Neuronal stem cell (in vitro differentiated cells): ENCODE data around the gene THRA.

Experiments
- DNase-seq: peaks from one replicate; pipeline ENCODE4 v3.0.0-alpha.2; 2013; ENCODE audit warnings: low spot score
- H2AFZ ChIP-seq: one replicate; pipeline ENCODE4 v1.6.1; 2013; ENCODE audit warnings: mild to moderate bottlenecking, low read length, inconsistent platforms
- H2AK5ac ChIP-seq: 2 replicates; pipeline ENCODE4 v1.6.1; 2013; ENCODE audit warnings: low read depth, mild to moderate bottlenecking, inconsistent platforms, low read length, moderate library complexity, mixed read lengths
- H2BK120ac ChIP-seq: 2 replicates; pipeline ENCODE4 v1.6.1; 2013; ENCODE audit warnings: low read depth, mild to moderate bottlenecking, inconsistent platforms, low read length, moderate library complexity, mixed read lengths
- H2BK12ac ChIP-seq: one replicate; pipeline ENCODE4 v1.6.1; 2013; ENCODE audit warnings: low read length, inconsistent platforms
- H2BK15ac ChIP-seq: 2 replicates; pipeline ENCODE4 v1.6.1; 2013; ENCODE audit warnings: mild to moderate bottlenecking, low read length, inconsistent platforms, mixed read lengths
- H2BK5ac ChIP-seq: one replicate; pipeline ENCODE4 v1.6.1; 2013; ENCODE audit warnings: inconsistent platforms, mild to moderate bottlenecking, low read length, moderate library complexity
- H3K14ac ChIP-seq: one replicate; pipeline ENCODE4 v1.6.1; 2013; ENCODE audit warnings: low read length, inconsistent platforms
- H3K18ac ChIP-seq: 2 replicates; pipeline ENCODE4 v1.6.1; 2013; ENCODE audit warnings: low read length, inconsistent platforms
- H3K23ac ChIP-seq: 2 replicates; pipeline ENCODE4 v1.6.1; 2013; ENCODE audit warnings: low read depth, mild to moderate bottlenecking, mixed read lengths, low read length, inconsistent platforms; ENCODE audit not compliant: poor library complexity
- H3K27ac ChIP-seq: replicated peaks from 3 replicates; pipeline ENCODE4 v1.5.1; 2013; ENCODE audit warnings: low read length, inconsistent platforms
- H3K27me3 ChIP-seq, 3 experiments: 2 replicates each; pipeline ENCODE4 v1.6.1; 2013; ENCODE audit warnings: low read length in 3 of 3, mild to moderate bottlenecking in 2 of 3, inconsistent platforms in 1 of 3, low read depth in 1 of 3, mixed read lengths in 1 of 3, moderate library complexity in 1 of 3; ENCODE audit not compliant: control insufficient read depth in 3 of 3, insufficient read depth in 3 of 3
- H3K36me3 ChIP-seq, 2 donors: replicated peaks in 1 of 2; 2 replicates each; pipeline ENCODE4 v1.6.1; 2013; ENCODE audit warnings: low read length in 2 of 2; ENCODE audit not compliant: control insufficient read depth in 2 of 2, insufficient read depth in 2 of 2
- H3K4ac ChIP-seq: 2 replicates; pipeline ENCODE4 v1.6.1; 2013; ENCODE audit warnings: inconsistent platforms, mild to moderate bottlenecking, low read length, moderate library complexity
- H3K4me1 ChIP-seq, 2 donors: 1 replicate in 1 of 2; 2 replicates in 1 of 2; pipeline ENCODE4 v1.6.1; 2013; ENCODE audit warnings: low read length in 2 of 2, low read depth in 1 of 2; ENCODE audit not compliant: control insufficient read depth in 2 of 2, insufficient read depth in 1 of 2
- H3K4me2 ChIP-seq: one replicate; pipeline ENCODE4 v1.6.1; 2013; ENCODE audit warnings: mild to moderate bottlenecking, low read length, inconsistent platforms; ENCODE audit not compliant: insufficient read depth, poor library complexity, severe bottlenecking
- H3K4me3 ChIP-seq, 2 donors: 2 replicates each; pipeline ENCODE4 v1.5.1; 2013; ENCODE audit warnings: low read length in 2 of 2, mild to moderate bottlenecking in 2 of 2, inconsistent platforms in 1 of 2, moderate library complexity in 1 of 2
- H3K79me1 ChIP-seq: one replicate; pipeline ENCODE4 v1.6.1; 2013; ENCODE audit warnings: low read depth, mild to moderate bottlenecking, inconsistent platforms, low read length, moderate library complexity
- H3K9ac ChIP-seq: one replicate; pipeline ENCODE4 v1.6.1; 2013; ENCODE audit warnings: mild to moderate bottlenecking, low read depth, low read length, inconsistent platforms; ENCODE audit not compliant: poor library complexity
- H3K9me3 ChIP-seq, 2 donors: replicated peaks in 1 of 2; 2 replicates each; pipeline versions ENCODE3 to v1.6.1; 2013; ENCODE audit warnings: low read length in 2 of 2, mild to moderate bottlenecking in 2 of 2, inconsistent platforms in 1 of 2, low read depth in 1 of 2, mixed read lengths in 1 of 2, moderate library complexity in 1 of 2; ENCODE audit not compliant: control insufficient read depth in 2 of 2, insufficient read depth in 1 of 2
- H4K8ac ChIP-seq: one replicate; pipeline ENCODE4 v1.6.1; 2013; ENCODE audit warnings: low read depth, mild to moderate bottlenecking, inconsistent platforms, low read length, moderate library complexity
- H4K91ac ChIP-seq: one replicate; pipeline ENCODE4 v1.6.1; 2013; ENCODE audit warnings: low read length, low read depth, mild to moderate bottlenecking, inconsistent platforms; ENCODE audit not compliant: poor library complexity
- WGBS, 2 donors: extraction: QIAGEN DNeasy Blood & Tissue Kit; methylation state at CpG; one replicate each; pipeline ENCODE4 v1.1.7; 2013; ENCODE audit warnings: missing lambda C conversion rate in 2 of 2, mixed read lengths in 1 of 2; ENCODE audit not compliant: insufficient read length in 2 of 2, insufficient replicate concordance in 1 of 2; ENCODE audit errors: extremely low coverage in 2 of 2; 5-methylcytosine and 5-hydroxymethylcytosine counted together

Gene THRA

DNA sequence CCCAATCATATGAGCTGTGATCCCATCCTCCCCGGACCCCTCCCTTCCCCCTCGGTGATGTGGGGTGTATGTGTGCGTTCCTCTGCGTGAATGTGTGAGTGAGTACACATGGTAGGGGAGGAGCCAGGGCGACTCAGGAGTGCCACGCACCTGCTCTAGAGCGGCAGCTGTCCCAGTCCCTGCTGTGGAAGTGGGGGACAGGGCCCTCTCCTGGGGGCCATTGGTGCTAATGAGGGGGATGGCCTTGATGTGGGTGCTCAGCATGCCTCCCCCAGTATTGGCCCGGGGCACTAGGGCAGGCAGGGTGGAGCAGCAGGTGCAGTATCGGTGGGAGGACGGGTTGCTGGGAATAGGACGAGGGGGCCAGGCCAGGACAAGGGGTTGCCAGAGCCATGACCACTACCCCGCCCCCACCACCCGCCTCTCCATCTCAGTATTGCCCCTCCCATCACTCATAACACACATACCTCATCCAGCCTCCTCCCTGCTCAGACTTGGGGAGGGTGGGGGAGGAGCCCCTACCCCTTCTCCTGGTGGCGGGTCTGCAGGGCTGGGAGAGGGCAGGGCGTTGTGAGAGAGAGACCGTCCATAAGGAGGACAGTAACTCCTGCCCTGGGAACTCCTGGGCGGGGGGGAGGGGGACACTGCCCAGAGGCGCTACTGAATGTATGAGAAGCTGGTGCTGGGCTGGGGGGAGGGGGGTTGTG, 29.1 kb downstream of the THRA start:
- Histone ChIP-seq H3K36me3 (peaks cover 38 to 55% of the 10 kb centered on the region in 2 donors), H2BK12ac (no peak overlapping the region), H3K9me3 (peaks cover 0 to 3% of the 10 kb centered on the region in 2 donors), H2AK5ac (peak overlapping the region; percentile 46), H2BK120ac (no peak overlapping the region), H2BK5ac (no peak overlapping the region), H3K9ac (no peak overlapping the region), H3K18ac (peak overlapping the region; percentile 64), H4K8ac (no peak overlapping the region), H3K14ac (no peak overlapping the region), H3K27ac (no peak overlapping the region), H4K91ac (no peak overlapping the region), H3K4ac (no peak overlapping the region), H3K79me1 (peaks cover 1% of the 10 kb centered on the region), H3K4me3 (no peak overlapping the region), H2AFZ (no peak overlapping the region), H3K4me1 (peaks cover 8 to 9% of the 10 kb centered on the region in 2 donors), H3K23ac (no peak overlapping the region), H3K27me3 (no peaks in the 10 kb centered on the region), H2BK15ac (peak overlapping the region; percentile 30), H3K4me2 (no peak overlapping the region)
- no peak for DNase-seq
- WGBS, 2 donors = no CpG with 5 or more reads among the region's 18 CpGs

DNA sequence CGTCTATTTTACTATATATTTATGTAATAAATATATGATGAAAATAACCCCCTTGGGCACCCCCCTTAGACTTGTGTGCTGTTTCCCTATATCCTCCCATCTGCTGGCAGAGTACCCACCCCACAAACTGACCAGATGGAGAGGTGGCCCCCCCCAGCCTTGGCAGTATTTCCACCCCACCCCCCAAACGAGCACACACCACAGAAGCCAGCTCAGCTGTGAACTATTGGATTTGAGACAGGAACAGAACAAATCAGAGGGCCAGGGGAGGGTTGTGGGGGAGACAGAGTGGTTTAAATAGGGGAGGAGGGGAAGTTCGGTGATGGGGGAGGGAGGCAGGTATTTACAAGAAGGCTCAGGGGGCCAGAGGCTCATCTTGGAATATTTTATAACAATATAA, 29.8 kb downstream of the THRA start:
- H2BK15ac ChIP-seq = no peak overlapping the region
- peaks cover 31 to 51% of the 10 kb centered on the region in 2 donors for H3K36me3 ChIP-seq
- H2AK5ac ChIP-seq = no peak overlapping the region
- no peak overlapping the region for H2BK5ac ChIP-seq
- H2BK12ac ChIP-seq = no peak overlapping the region
- H3K4me3 ChIP-seq = no peak overlapping the region
- no peak overlapping the region for H3K14ac ChIP-seq
- H3K4ac ChIP-seq = no peak overlapping the region
- no peak overlapping the region for H3K4me2 ChIP-seq
- H3K18ac ChIP-seq = no peak overlapping the region
- peaks cover 7 to 9% of the 10 kb centered on the region in 2 donors for H3K4me1 ChIP-seq
- no peaks in the 10 kb centered on the region for H3K9me3 ChIP-seq
- no peak overlapping the region for H2AFZ ChIP-seq
- WGBS, 2 donors = no CpG with 5 or more reads among the region's 3 CpGs
- H4K8ac ChIP-seq = no peak overlapping the region
- no peak overlapping the region for H3K27ac ChIP-seq
- no peak overlapping the region for H3K9ac ChIP-seq
- H4K91ac ChIP-seq = no peak overlapping the region
- H3K23ac ChIP-seq = no peak overlapping the region
- H3K27me3 ChIP-seq = no peaks in the 10 kb centered on the region
- peaks cover 1% of the 10 kb centered on the region for H3K79me1 ChIP-seq
- no peak overlapping the region for H2BK120ac ChIP-seq
- DNase-seq = no peak

DNA sequence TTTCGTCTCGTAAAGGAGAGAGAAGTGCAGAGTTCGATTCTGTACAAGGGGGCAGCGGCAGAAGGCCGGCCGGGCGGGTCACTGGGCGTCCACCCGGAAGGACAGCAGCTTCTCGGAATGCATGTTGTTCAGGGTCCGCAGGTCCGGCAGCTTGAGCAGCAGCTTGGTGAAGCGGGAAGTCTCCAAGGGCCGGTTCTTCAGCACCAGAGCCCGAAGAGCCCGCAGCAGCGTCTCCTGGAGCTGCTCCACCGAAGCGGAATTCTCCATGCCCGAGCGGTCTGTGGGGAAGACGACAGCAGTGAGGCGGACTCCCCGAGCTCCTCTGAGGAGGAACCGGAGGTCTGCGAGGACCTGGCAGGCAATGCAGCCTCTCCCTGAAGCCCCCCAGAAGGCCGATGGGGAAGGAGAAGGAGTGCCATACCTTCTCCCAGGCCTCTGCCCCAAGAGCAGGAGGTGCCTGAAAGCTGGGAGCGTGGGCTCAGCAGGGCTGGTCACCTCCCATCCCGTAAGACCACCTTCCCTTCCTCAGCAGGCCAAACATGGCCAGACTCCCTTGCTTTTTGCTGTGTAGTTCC, 30.3 kb downstream of the THRA start:
- H2AFZ ChIP-seq = no peak overlapping the region
- no peak overlapping the region for H3K9ac ChIP-seq
- no peak overlapping the region for H4K91ac ChIP-seq
- H3K4me2 ChIP-seq = no peak overlapping the region
- H2AK5ac ChIP-seq = no peak overlapping the region
- H3K14ac ChIP-seq = no peak overlapping the region
- no peak overlapping the region for H3K18ac ChIP-seq
- WGBS, 2 donors = no CpG with 5 or more reads among the region's 29 CpGs
- no peaks in the 10 kb centered on the region for H3K27me3 ChIP-seq
- H2BK5ac ChIP-seq = no peak overlapping the region
- no peak overlapping the region for H4K8ac ChIP-seq
- H3K36me3 ChIP-seq = peaks cover 28 to 46% of the 10 kb centered on the region in 2 donors
- no peak overlapping the region for H2BK12ac ChIP-seq
- H3K27ac ChIP-seq = no peak overlapping the region
- peak overlapping the region; percentile 9 for H3K23ac ChIP-seq
- H2BK120ac ChIP-seq = no peak overlapping the region
- H3K79me1 ChIP-seq = peaks cover 1% of the 10 kb centered on the region
- H3K4me1 ChIP-seq = peaks cover 7 to 11% of the 10 kb centered on the region in 2 donors
- no peaks in the 10 kb centered on the region for H3K9me3 ChIP-seq
- DNase-seq = no peak
- no peak overlapping the region for H2BK15ac ChIP-seq
- H3K4ac ChIP-seq = no peak overlapping the region
- H3K4me3 ChIP-seq = no peak overlapping the region

DNA sequence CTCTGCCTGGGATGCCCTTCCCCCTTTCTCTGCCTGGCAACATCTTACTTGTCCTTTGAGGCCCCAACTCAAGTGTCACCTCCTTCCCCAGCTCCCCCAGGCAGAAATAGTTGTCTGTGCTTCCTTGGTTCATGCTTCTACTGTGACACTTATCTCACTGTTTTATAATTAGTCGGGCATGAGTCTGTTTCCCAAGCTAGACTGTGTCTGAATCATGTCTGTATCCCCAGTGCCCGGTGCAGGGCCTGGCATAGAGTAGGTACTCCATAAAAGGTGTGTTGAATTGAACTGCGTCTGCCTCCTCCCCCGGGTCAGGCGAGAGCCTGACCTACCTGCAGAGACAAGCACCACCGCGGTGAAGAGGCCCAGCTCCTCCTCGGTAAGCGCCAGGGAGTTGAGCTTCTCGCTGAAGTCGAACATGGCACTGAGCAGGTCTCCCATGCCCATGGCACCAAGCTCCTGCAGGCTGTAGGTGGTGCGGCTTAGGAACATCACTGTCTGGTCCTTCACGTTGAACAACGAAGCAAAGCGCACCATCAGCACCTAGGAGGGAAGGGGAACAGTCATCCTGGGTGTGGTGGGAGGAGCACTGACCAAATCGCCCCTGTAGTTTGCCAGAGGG, 30.9 kb downstream of the THRA start:
- H2AK5ac ChIP-seq = no peak overlapping the region
- H3K79me1 ChIP-seq = no peaks in the 10 kb centered on the region
- H2BK15ac ChIP-seq = no peak overlapping the region
- peaks cover 26 to 41% of the 10 kb centered on the region in 2 donors for H3K36me3 ChIP-seq
- H3K4me2 ChIP-seq = no peak overlapping the region
- H3K14ac ChIP-seq = no peak overlapping the region
- peaks cover 9 to 16% of the 10 kb centered on the region in 2 donors for H3K4me1 ChIP-seq
- no peak overlapping the region for H2BK5ac ChIP-seq
- WGBS, 2 donors = no CpG with 5 or more reads among the region's 16 CpGs
- no peak overlapping the region for H4K8ac ChIP-seq
- H3K27ac ChIP-seq = no peak overlapping the region
- DNase-seq = no peak
- H3K4me3 ChIP-seq = no peak overlapping the region
- H3K9me3 ChIP-seq = no peaks in the 10 kb centered on the region
- H2AFZ ChIP-seq = no peak overlapping the region
- H4K91ac ChIP-seq = peak overlapping the region; percentile 88
- no peak overlapping the region for H2BK120ac ChIP-seq
- H3K4ac ChIP-seq = no peak overlapping the region
- H3K27me3 ChIP-seq = no peaks in the 10 kb centered on the region
- peak overlapping the region; percentile 34 for H3K9ac ChIP-seq
- peak overlapping the region; percentile 9 for H3K23ac ChIP-seq
- no peak overlapping the region for H3K18ac ChIP-seq
- no peak overlapping the region for H2BK12ac ChIP-seq
